GM12875 (cell line): ENCODE measurements around the gene TMEM41A.

ENCODE experiments used
- H3K4me3 ChIP-seq: one replicate; pipeline ENCODE4 v1.5.1; 2011; ENCODE audit warnings: low read depth, low read length, control low read depth
- TF ChIP-seq, protein P1 (sequence below): IDR thresholded peaks from 2 replicates; pipeline ENCODE4 v1.5.1; 2011; ENCODE audit warnings: low read depth, mild to moderate bottlenecking, control low read depth, inconsistent platforms, low read length, moderate library complexity, borderline replicate concordance; ENCODE audit not compliant: insufficient read depth

TMEM41A gene

DNA sequence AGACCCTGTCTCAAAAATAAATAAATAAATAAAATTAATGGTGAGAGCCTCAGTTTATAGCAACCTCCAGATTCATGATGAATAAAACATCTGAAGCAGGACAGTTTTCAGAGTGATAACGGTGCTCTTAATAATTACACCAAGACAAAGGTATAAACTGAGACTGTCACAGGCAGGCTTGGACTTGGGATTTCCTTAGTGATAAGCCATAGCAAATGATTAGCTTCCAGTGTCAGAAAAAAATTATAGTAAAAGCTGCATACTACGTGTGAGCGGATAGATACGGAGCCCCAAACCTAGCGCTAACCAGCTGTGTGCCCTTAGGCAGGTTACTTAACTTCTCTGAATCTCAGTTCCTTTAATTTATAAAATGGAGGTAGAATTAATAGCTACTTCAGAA is 32.0 kb upstream of the TMEM41A start:
- H3K4me3 ChIP-seq: no peak overlapping the region
- TF ChIP-seq, protein P1, sequence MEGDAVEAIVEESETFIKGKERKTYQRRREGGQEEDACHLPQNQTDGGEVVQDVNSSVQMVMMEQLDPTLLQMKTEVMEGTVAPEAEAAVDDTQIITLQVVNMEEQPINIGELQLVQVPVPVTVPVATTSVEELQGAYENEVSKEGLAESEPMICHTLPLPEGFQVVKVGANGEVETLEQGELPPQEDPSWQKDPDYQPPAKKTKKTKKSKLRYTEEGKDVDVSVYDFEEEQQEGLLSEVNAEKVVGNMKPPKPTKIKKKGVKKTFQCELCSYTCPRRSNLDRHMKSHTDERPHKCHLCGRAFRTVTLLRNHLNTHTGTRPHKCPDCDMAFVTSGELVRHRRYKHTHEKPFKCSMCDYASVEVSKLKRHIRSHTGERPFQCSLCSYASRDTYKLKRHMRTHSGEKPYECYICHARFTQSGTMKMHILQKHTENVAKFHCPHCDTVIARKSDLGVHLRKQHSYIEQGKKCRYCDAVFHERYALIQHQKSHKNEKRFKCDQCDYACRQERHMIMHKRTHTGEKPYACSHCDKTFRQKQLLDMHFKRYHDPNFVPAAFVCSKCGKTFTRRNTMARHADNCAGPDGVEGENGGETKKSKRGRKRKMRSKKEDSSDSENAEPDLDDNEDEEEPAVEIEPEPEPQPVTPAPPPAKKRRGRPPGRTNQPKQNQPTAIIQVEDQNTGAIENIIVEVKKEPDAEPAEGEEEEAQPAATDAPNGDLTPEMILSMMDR: no peak

DNA sequence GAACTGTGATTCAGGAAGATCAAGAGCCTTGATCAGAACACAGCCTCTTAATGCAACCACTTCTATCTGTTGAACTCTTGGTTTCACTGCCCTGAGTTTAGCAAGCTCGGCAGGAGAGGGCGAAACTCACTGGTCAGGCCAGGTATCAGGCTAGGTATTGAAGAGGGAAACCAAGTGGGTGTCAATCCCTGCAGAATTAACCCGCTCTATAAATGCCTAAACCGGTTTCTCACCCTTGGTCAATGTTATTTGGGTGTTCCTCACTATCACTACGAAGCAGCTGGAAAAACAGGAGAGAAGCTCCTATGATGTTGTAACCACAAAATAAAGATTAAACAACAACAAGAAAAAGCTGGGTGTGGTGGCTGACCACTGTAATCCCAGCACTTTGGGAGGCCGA is 29.7 kb upstream of the TMEM41A start:
- H3K4me3 ChIP-seq: no peak overlapping the region
- TF ChIP-seq, protein P1: no peak

DNA sequence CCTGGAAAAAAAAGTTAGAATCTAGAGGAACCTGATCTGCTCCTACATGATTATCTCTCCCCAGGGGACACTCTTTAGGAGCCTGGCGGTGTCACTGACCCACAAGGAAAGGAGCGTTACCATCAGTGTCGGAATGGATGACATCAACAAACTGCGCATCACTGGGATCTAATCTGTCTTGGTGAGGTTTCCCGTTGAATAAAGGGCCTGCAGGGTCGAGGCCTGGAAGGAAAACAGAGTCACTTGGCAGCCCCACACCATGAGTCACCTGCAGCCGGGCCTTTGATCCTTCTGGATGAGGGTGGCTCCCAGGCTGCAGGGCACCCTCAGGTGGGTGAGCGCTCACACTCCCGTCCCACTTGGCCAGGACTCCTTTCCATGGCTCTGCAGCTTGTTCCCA is 28.5 kb upstream of the TMEM41A start:
- H3K4me3 ChIP-seq: no peak overlapping the region
- TF ChIP-seq, protein P1: no peak

DNA sequence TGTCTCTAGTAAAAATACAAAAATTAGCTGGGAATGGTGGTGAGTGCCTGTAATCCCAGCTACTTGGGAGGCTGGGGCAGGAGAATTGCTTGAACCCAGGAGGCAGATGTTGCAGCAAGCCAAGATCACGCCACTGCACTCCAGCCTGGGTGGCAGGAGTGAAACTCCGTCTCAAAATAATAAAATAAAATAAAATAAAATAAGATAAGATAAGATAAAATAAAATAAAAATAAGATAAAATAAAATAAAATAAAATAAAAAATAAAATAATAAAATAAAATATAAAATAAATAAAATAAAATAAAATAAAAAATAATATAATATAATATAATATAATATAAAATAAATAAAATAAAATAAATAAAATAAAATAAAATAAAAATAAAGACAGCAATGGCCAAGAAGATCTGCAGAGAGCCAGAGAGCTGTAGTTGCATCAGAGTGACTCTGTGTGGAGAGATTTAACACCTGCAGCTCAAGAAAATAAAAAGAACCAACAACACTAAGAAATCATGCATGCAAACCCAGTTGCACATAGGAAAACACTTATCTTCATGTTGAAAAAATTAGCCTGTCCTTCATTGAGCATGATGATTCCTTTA is 27.6 kb upstream of the TMEM41A start:
- TF ChIP-seq, protein P1: no peak
- no peak overlapping the region for H3K4me3 ChIP-seq

DNA sequence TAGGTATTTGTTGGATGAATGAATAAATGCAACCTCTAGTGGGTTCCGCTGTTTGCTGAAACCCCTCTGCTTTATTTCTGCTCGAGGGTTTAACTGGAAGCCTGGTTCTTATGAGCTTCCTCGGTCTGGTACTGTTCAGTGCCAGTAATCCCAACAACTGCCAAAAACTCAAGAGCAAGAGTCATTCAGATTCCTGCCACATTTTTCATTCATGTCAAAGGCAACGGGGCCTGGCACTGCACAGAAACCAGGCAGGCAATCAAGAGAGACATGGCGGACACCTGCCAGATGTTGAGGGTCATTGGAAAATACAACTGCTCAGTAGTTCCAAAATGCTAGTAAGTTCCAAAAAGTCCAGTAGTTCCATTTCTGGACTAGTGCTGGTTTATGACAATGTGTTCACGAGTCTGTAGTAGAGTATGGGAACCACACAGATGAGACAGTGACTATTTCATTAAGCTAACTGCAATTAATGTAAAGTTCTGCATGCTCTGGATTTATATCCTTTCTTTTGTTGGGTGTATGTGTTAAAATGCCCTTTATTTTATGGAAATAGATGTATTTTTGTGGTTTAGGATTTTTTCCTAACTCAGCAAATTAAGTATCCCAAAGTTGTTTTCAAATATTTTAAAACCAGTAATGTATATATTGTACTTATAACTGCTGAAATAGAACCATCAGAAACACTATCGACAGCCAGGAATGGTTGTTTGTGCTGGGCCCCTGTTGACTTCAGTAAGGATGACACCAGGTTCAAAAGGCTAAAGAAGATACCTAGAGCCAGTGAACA is 22.7 kb upstream of the TMEM41A start:
- H3K4me3 ChIP-seq: no peak overlapping the region
- TF ChIP-seq, protein P1: no peak

DNA sequence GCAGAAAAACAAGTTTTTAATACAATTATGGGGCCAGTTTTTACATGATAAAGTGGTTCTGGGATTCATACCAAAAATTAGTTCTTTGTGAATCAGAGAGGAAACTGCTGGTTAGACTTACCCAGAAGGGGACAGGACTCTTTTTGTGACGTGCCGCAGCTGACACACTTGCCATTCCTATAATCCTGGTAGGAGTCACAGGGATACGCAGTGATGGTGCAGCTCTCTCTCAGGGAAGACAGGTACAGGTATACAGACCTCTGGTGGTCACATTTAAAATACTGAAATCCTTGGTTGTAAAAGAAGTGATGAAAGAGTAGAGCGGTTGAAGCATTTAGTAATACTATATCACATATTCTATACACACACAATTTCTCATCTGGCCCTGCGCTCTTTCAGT is 20.2 kb upstream of the TMEM41A start:
- no peak overlapping the region for H3K4me3 ChIP-seq
- TF ChIP-seq, protein P1: no peak

DNA sequence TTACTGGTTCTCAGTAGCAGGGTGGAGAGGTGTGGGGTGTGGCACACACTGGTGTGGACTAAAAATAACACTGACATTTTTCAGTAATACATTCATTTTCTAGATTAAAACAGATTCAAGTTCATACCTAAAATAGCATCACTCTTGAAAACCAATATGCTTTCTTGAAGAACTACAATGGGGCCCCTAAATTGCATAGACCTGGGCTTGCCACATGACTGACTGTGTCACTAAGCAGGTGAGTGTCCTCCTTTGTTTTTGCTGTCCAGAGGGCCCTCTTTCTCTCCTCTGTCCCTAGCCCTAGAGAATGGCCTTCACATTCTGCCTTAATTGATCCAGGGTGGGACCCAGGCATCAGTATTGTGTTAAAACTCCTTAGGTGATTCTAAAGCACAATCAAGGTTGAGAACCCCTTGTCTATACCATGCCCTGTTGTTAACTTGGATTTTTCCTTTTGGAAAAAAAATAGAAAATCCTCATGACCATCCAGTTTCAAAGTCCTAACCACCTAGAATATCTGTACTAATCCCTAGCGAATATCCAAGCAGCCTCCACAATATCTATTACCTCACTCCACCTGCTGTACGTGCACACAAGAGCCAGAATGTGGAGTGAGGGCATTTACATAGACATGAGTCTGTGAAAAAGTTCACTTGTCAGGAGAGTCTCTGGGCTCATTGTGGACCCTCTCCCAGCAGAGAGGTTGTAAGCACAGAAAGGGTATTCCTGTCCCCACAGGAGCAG is 18.7 kb upstream of the TMEM41A start:
- TF ChIP-seq, protein P1: no peak
- H3K4me3 ChIP-seq: no peak overlapping the region
